IMR-90 (cell line): ENCODE results near the gene ARHGAP15. TPM values are rescaled to one million over a fixed set of nuclear protein-coding genes. Genes with fewer than 3 reads are reported as not detected.

Experiments
- ATAC-seq: fragments of 200-7000 bp; cut with Tn5 transposase; 2 replicates; pipeline ENCODE4 v1.9.1; 2020; ENCODE audit warnings: low read depth, mild to moderate bottlenecking, moderate library complexity
- BruUV-seq: library from RNA; stranded (reverse); fragments of 400-500 nt; replicated peaks from 2 replicates; lab custom pipeline; 2021; lab: Mats Ljungman, UMichigan
- CTCF ChIA-PET: fragments of 300-600 bp; formaldehyde crosslinking; extraction: SDS; loops from one replicate; lab custom pipeline; 2021; ENCODE audit warnings: antibody characterized with exemption; lab: Yijun Ruan, JAX
- POLR2A ChIA-PET: fragments of 300-600 bp; sonication (Branson Sonifier 250); formaldehyde crosslinking; loops from one replicate; lab custom pipeline; 2022; ENCODE audit warnings: antibody characterized with exemption; ENCODE audit not compliant: unreplicated experiment; lab: Charles Lee
- DNase-seq: peaks from one replicate; pipeline ENCODE4 v3.0.0; 2013
- H2AFZ ChIP-seq: replicated peaks from 2 replicates; pipeline ENCODE3; 2013; ENCODE audit warnings: low read length, mild to moderate bottlenecking; ENCODE audit not compliant: poor library complexity
- H2AK5ac ChIP-seq: 2 replicates; pipeline ENCODE4 v1.6.1; 2013; ENCODE audit warnings: low read depth, low read length, inconsistent platforms
- H2AK9ac ChIP-seq: replicated peaks from 2 replicates; pipeline ENCODE3; 2013; ENCODE audit warnings: mild to moderate bottlenecking, low read depth, low read length, moderate library complexity; ENCODE audit not compliant: poor library complexity
- H2BK120ac ChIP-seq: 2 replicates; pipeline ENCODE4 v1.6.1; 2013; ENCODE audit warnings: low read depth, low read length, inconsistent platforms
- H2BK15ac ChIP-seq: 3 replicates; pipeline ENCODE4 v1.6.1; 2013; ENCODE audit warnings: low read depth, low read length, inconsistent platforms
- H2BK20ac ChIP-seq: 2 replicates; pipeline ENCODE4 v1.6.1; 2013; ENCODE audit warnings: low read depth, mild to moderate bottlenecking, inconsistent platforms, low read length, moderate library complexity
- H2BK5ac ChIP-seq: 2 replicates; pipeline ENCODE4 v1.6.1; 2013; ENCODE audit warnings: mild to moderate bottlenecking, low read depth, low read length, inconsistent platforms; ENCODE audit not compliant: poor library complexity, severe bottlenecking
- H3K14ac ChIP-seq: replicated peaks from 2 replicates; pipeline ENCODE4 v1.6.1; 2013; ENCODE audit warnings: low read depth, low read length, inconsistent platforms
- H3K18ac ChIP-seq: 2 replicates; pipeline ENCODE4 v1.6.1; 2013; ENCODE audit warnings: low read depth, low read length, control low read depth
- H3K23ac ChIP-seq: 2 replicates; pipeline ENCODE4 v1.6.1; 2013; ENCODE audit warnings: low read depth, low read length, inconsistent platforms
- H3K27ac ChIP-seq: 2 replicates; pipeline ENCODE4 v1.5.1; 2013; ENCODE audit warnings: mild to moderate bottlenecking, control low read depth, low read length; ENCODE audit not compliant: insufficient read depth
- H3K27me3 ChIP-seq: 2 replicates; pipeline ENCODE4 v1.6.1; 2013; ENCODE audit warnings: low read length; ENCODE audit not compliant: control insufficient read depth, insufficient read depth
- H3K36me3 ChIP-seq: 2 replicates; pipeline ENCODE4 v1.6.1; 2013; ENCODE audit warnings: low read length, mixed read lengths; ENCODE audit not compliant: control insufficient read depth, insufficient read depth
- H3K4ac ChIP-seq: 2 replicates; pipeline ENCODE4 v1.6.1; 2013; ENCODE audit warnings: low read depth, low read length, inconsistent platforms
- H3K4me1 ChIP-seq: 2 replicates; pipeline ENCODE4 v1.6.1; 2013; ENCODE audit warnings: low read length, mixed read lengths; ENCODE audit not compliant: control insufficient read depth, insufficient read depth
- H3K4me2 ChIP-seq: 2 replicates; pipeline ENCODE4 v1.6.1; 2013; ENCODE audit warnings: low read depth, mild to moderate bottlenecking, control low read depth, low read length, moderate library complexity
- H3K4me3 ChIP-seq: 2 replicates; pipeline ENCODE4 v1.5.1; 2013; ENCODE audit warnings: low read depth, mild to moderate bottlenecking, control low read depth, low read length, moderate library complexity; ENCODE audit not compliant: insufficient read depth
- H3K56ac ChIP-seq: 2 replicates; pipeline ENCODE4 v1.6.1; 2013; ENCODE audit warnings: low read length, inconsistent platforms; ENCODE audit not compliant: insufficient read depth; ENCODE audit errors: extremely low read depth
- H3K79me1 ChIP-seq, 2 experiments: 2 replicates each; pipeline ENCODE4 v1.6.1; 2013; ENCODE audit warnings: low read length in 2 of 2, inconsistent platforms in 1 of 2, low read depth in 1 of 2
- H3K9ac ChIP-seq: 2 replicates; pipeline ENCODE4 v1.6.1; 2013; ENCODE audit warnings: low read depth, low read length, control low read depth
- H3K9me1 ChIP-seq: 2 replicates; pipeline ENCODE4 v1.6.1; 2013; ENCODE audit warnings: low read length, inconsistent platforms; ENCODE audit not compliant: insufficient read depth
- H3K9me3 ChIP-seq: 2 replicates; pipeline ENCODE4 v1.6.1; 2013; ENCODE audit warnings: low read length; ENCODE audit not compliant: control insufficient read depth, insufficient read depth
- H4K20me1 ChIP-seq: 2 replicates; pipeline ENCODE4 v1.6.1; 2013; ENCODE audit warnings: low read length, inconsistent platforms; ENCODE audit not compliant: insufficient read depth
- H4K5ac ChIP-seq: 2 replicates; pipeline ENCODE4 v1.6.1; 2013; ENCODE audit warnings: mild to moderate bottlenecking, low read depth, low read length, control low read depth
- H4K8ac ChIP-seq, 2 experiments: 2 replicates each; pipeline ENCODE4 v1.6.1; 2013; ENCODE audit warnings: low read depth in 2 of 2, low read length in 2 of 2, control low read depth in 1 of 2, inconsistent platforms in 1 of 2
- H4K91ac ChIP-seq: 2 replicates; pipeline ENCODE4 v1.6.1; 2013; ENCODE audit warnings: low read depth, low read length, inconsistent platforms; ENCODE audit not compliant: insufficient read depth
- BHLHE40 ChIP-seq: fragments of 150-350 bp; IDR thresholded peaks from 2 replicates; pipeline ENCODE4 v1.6.1; 2016; ENCODE audit warnings: mild to moderate bottlenecking, low read depth, low read length
- CEBPB ChIP-seq: IDR thresholded peaks from 2 replicates; pipeline ENCODE4 v1.6.1; 2012; ENCODE audit warnings: low read depth, low read length, improper control_type of control experiment
- CHD1 ChIP-seq: IDR thresholded peaks from 2 replicates; pipeline ENCODE4 v1.6.1; 2012; ENCODE audit warnings: low read depth, low read length, improper control_type of control experiment
- CTCF ChIP-seq: conservative IDR thresholded peaks from 2 replicates; pipeline ENCODE4 v1.5.1; 2012; ENCODE audit warnings: mild to moderate bottlenecking, low read depth, low read length, improper control_type of control experiment
- ELK1 ChIP-seq: fragments of 150-350 bp; IDR thresholded peaks from 2 replicates; pipeline ENCODE4 v1.6.1; 2016; ENCODE audit warnings: low read depth, mild to moderate bottlenecking, low read length, moderate library complexity, borderline replicate concordance
- FOS ChIP-seq: fragments of 150-350 bp; IDR thresholded peaks from 2 replicates; pipeline ENCODE4 v1.6.1; 2016; ENCODE audit warnings: low read depth, low read length
- MAFK ChIP-seq: IDR thresholded peaks from 2 replicates; pipeline ENCODE4 v1.6.1; 2012; ENCODE audit warnings: low read depth, low read length, improper control_type of control experiment
- MAZ ChIP-seq: IDR thresholded peaks from 2 replicates; pipeline ENCODE4 v1.6.1; 2012; ENCODE audit warnings: low read depth, mild to moderate bottlenecking, low read length, improper control_type of control experiment, moderate library complexity, borderline replicate concordance
- MXI1 ChIP-seq: IDR thresholded peaks from 2 replicates; pipeline ENCODE4 v1.6.1; 2012; ENCODE audit warnings: low read depth, mild to moderate bottlenecking, low read length, moderate library complexity, borderline replicate concordance
- NFE2L2 ChIP-seq: fragments of 150-350 bp; IDR thresholded peaks from 2 replicates; pipeline ENCODE4 v1.6.1; 2016; ENCODE audit warnings: low read depth, mild to moderate bottlenecking, low read length
- POLR2A ChIP-seq: IDR thresholded peaks from 2 replicates; pipeline ENCODE4 v1.6.1; 2012; ENCODE audit warnings: mild to moderate bottlenecking, low read depth, low read length
- RAD21 ChIP-seq: IDR thresholded peaks from 2 replicates; pipeline ENCODE4 v1.6.1; 2012; ENCODE audit warnings: low read length, improper control_type of control experiment
- RCOR1 ChIP-seq: IDR thresholded peaks from 2 replicates; pipeline ENCODE4 v1.6.1; 2012; ENCODE audit warnings: mild to moderate bottlenecking, low read length, improper control_type of control experiment; ENCODE audit not compliant: insufficient replicate concordance
- RFX5 ChIP-seq: IDR thresholded peaks from 2 replicates; pipeline ENCODE4 v1.8.0; 2012; ENCODE audit warnings: low read depth, mild to moderate bottlenecking, low read length, moderate library complexity
- SMC3 ChIP-seq: fragments of 150-350 bp; IDR thresholded peaks from 2 replicates; pipeline ENCODE4 v1.6.1; 2016; ENCODE audit warnings: low read depth, mild to moderate bottlenecking, antibody characterized with exemption, low read length, moderate library complexity
- USF2 ChIP-seq: fragments of 150-350 bp; IDR thresholded peaks from 2 replicates; pipeline ENCODE4 v1.6.1; 2017; ENCODE audit warnings: mild to moderate bottlenecking, antibody characterized with exemption, low read length, low read depth
- WGBS, 2 experiments: methylation state at CpG; one replicate each; pipeline versions ENCODE4 v1.1.5 to v1.1.7; 2013; ENCODE audit warnings: missing lambda C conversion rate in 2 of 2; ENCODE audit not compliant: insufficient read length in 1 of 2; ENCODE audit errors: extremely low coverage in 2 of 2; 5-methylcytosine and 5-hydroxymethylcytosine counted together
- dilution Hi-C: fragments of 300-500 bp; cut with HindIII; formaldehyde crosslinking; loops from one replicate; pipeline ENCODE4 v1.14.3; 2018; ENCODE audit warnings: low sequenced_read_pairs; ENCODE audit not compliant: unreplicated experiment
- in situ Hi-C: fragments of 300-500 bp; cut with MboI; formaldehyde crosslinking; loops from 3 replicates; pipeline ENCODE4 v1.14.3; 2019; ENCODE audit warnings: low sequenced_read_pairs, inconsistent platforms, mixed read lengths
- intact Hi-C: fragments of 100-400 bp; cut with micrococcal nuclease; formaldehyde crosslinking; loops from 2 replicates; pipeline ENCODE4 v1.10.0; 2022
- polyA plus RNA-seq, 3 experiments: library from polyadenylated mRNA; depleted of rRNA; stranded (reverse); fragments of >200 nt; gene quantifications; 2 replicates each; pipeline ENCODE4 v1.2.3, GENCODE V29; 2012; ENCODE audit warnings: low replicate concordance in 1 of 3
- total RNA-seq: library from RNA; depleted of rRNA; stranded (reverse); fragments of >200 nt; gene quantifications from 2 replicates; pipeline ENCODE4 v1.2.3, GENCODE V29; 2012

ARHGAP15 gene
- total and polyA plus RNA-seq, 2 of the 4 experiments (the other 2 are of a cell fraction) = not detected

DNA sequence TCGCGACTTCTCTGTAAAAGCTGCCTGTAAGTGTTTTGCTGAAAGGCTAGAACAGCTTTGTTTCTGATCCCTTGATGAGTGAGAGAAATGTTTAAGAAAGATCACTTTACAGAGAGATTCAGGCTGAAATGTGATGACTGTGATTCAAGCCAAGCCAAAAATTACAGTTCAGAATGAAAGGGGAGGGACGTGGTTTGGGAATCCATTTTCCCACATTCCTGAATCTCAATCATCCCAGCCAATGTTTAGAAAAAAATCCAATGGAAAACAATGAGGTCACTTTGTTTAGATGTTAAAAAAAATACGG is 416.7 kb downstream of the ARHGAP15 start:
- DNase-seq = peak; percentile 66
- Histone ChIP-seq H2AK5ac (no peak overlapping the region), H3K4me3 (no peak overlapping the region), H3K4me1 (peaks cover 5% of the 10 kb centered on the region), H4K20me1 (no peaks in the 10 kb centered on the region), H3K56ac (no peak overlapping the region), H3K23ac (no peak overlapping the region), H3K9me3 (no peaks in the 10 kb centered on the region; the same call in 1 of the 2 replicates), H3K18ac (peak overlapping the region; percentile 53; the same call in 1 of the 2 replicates), H2BK15ac (0 out of 3 replicates have a peak overlapping the region, but pooled peaks have one; percentile 1), H3K9ac (no peak overlapping the region), H3K4me2 (peak overlapping the region; percentile 76; the same call in 1 of the 2 replicates), H3K4ac (no peak overlapping the region), H2BK120ac (peak overlapping the region; percentile 48), H2AFZ (no peak overlapping the region), H3K14ac (0 out of 2 replicates have a peak overlapping the region, but pooled peaks have one; percentile 3), H3K9me1 (no peaks in the 10 kb centered on the region), H2BK20ac (peak overlapping the region; percentile 0; the same call in 1 of the 2 replicates), H3K27me3 (no peaks in the 10 kb centered on the region), H4K8ac (no peak overlapping the region), H2AK9ac (no peak overlapping the region), H2BK5ac (no peak overlapping the region), H3K36me3 (no peaks in the 10 kb centered on the region), H3K79me1 (no peaks in the 10 kb centered on the region), H3K27ac (no peak overlapping the region), H4K91ac (peak overlapping the region; percentile 40; the same call in 1 of the 2 replicates), H4K5ac (peak overlapping the region; percentile 36; the same call in 1 of the 2 replicates)
- intact Hi-C loops = no loop called here
- POLR2A ChIA-PET = interaction anchor here (0.7 kb wide), 1 partner anchor 16 kb away, joined by 3 read pairs; no protein-coding TSS in a partner anchor
- peak; percentile 84 for ATAC-seq
- CTCF ChIA-PET = no interaction called here
- no peak for TF ChIP-seq MAFK
- TF ChIP-seq RAD21 = no peak
- no peak for TF ChIP-seq CHD1
- no peak for TF ChIP-seq ELK1
- no peak for TF ChIP-seq RFX5
- no peak for TF ChIP-seq CEBPB
- TF ChIP-seq FOS = no peak
- no peak for TF ChIP-seq MAZ
- TF ChIP-seq POLR2A = no peak
- no peak for TF ChIP-seq USF2
- TF ChIP-seq CTCF = no peak
- TF ChIP-seq RCOR1 = no peak
- no peak for TF ChIP-seq BHLHE40
- TF ChIP-seq SMC3 = no peak
- no peak for TF ChIP-seq MXI1
- TF ChIP-seq NFE2L2 = no peak
- in situ Hi-C loops = no loop called here
- dilution Hi-C loops = no loop called here
- no CpG with 5 or more reads among the region's 4 CpGs for WGBS, 2 experiments
- no TSS peak for BruUV-seq
